Measurements from ENCODE around the gene BAAT.
"Not testable (repeated sequence)": the region's sequence is repeated elsewhere in the genome, so short reads cannot be mapped to it uniquely, and the experiment has no call there.

Gene BAAT

GRCh38 chr9:101384873-101385536, at the start of gene BAAT:
Gene BAAT, minus strand, starts transcription at chr9:101385006. Its CDS starts 13,602 bp downstream, at chr9:101371404.
- not testable (repeated sequence) for DNase-seq

GRCh38 chr9:101433229-101433628, 48.4 kb upstream of the BAAT start:
- DNase-seq: no peak

GRCh38 chr9:101432740-101433139, 47.9 kb upstream of the BAAT start:
- no peak for DNase-seq

- no peak for DNase-seq
These were observed 47.4 kb upstream of the BAAT start for GRCh38 chr9:101432171-101432570.

GRCh38 chr9:101429736-101430135, 44.9 kb upstream of the BAAT start:
- DNase-seq: no peak

GRCh38 chr9:101428909-101429308, 44.1 kb upstream of the BAAT start:
- DNase-seq: no peak

GRCh38 chr9:101427957-101428655, 43.3 kb upstream of the BAAT start:
- no peak for DNase-seq

- DNase-seq: no peak
These were observed 42.6 kb upstream of the BAAT start for GRCh38 chr9:101427358-101427757.

GRCh38 chr9:101421653-101422065, 36.9 kb upstream of the BAAT start:
- DNase-seq: no peak

GRCh38 chr9:101419863-101420262, 35.1 kb upstream of the BAAT start:
- DNase-seq: no peak

GRCh38 chr9:101418518-101419430, 34.0 kb upstream of the BAAT start:
- DNase-seq: no peak

GRCh38 chr9:101417977-101418376, 33.2 kb upstream of the BAAT start:
- no peak for DNase-seq

GRCh38 chr9:101417389-101417788, 32.6 kb upstream of the BAAT start:
- DNase-seq: no peak

- DNase-seq: no peak
These were observed 30.8 kb upstream of the BAAT start for GRCh38 chr9:101415578-101415977.

GRCh38 chr9:101414839-101415238, 30.0 kb upstream of the BAAT start:
- no peak for DNase-seq

GRCh38 chr9:101409079-101409477, 24.3 kb upstream of the BAAT start:
- no peak for DNase-seq

GRCh38 chr9:101408374-101409078, 23.7 kb upstream of the BAAT start:
- no peak for DNase-seq

GRCh38 chr9:101403516-101404285, 18.9 kb upstream of the BAAT start:
- DNase-seq: no peak

GRCh38 chr9:101400120-101400519, 15.3 kb upstream of the BAAT start:
- no peak for DNase-seq

GRCh38 chr9:101399643-101399970, 14.8 kb upstream of the BAAT start:
- no peak for DNase-seq

- DNase-seq: no peak
These were observed 14.3 kb upstream of the BAAT start for GRCh38 chr9:101398930-101399642.

All from stimulated activated CD4-positive, alpha-beta T cell treated with anti-CD3 and anti-CD28 coated beads, Interleukin-12 subunit alpha, Interleukin-12 subunit beta, amount 100 ng/mL, for 4 hours (primary cell).